Upper lobe of left lung (tissue), 4 donors: ENCODE measurements around the gene COX6B1.

ENCODE experiments used
- CTCF ChIP-seq, 6 experiments: fragments of 450-650 bp in 4 of 6; fragments of 200-600 bp in 2 of 6; sonication (generic) in 2 of 6; IDR thresholded peaks; one replicate each; pipeline ENCODE4 v1.5.1; 2016 to 2019; ENCODE audit warnings: antibody characterized with exemption in 6 of 6
- EP300 ChIP-seq, 4 donors: sonication (generic); formaldehyde crosslinking; IDR thresholded peaks; one replicate each; pipeline ENCODE4 v1.5.1; 2017; ENCODE audit warnings: antibody characterized with exemption in 4 of 4, control low read depth in 2 of 4
- POLR2A ChIP-seq, 4 donors: fragments of 450-650 bp; IDR thresholded peaks; one replicate each; pipeline ENCODE4 v1.5.1; 2016 to 2017; ENCODE audit warnings: antibody characterized with exemption in 4 of 4, mild to moderate bottlenecking in 2 of 4
- POLR2AphosphoS5 ChIP-seq, 2 donors: sonication (generic); formaldehyde crosslinking; IDR thresholded peaks; one replicate each; pipeline ENCODE4 v1.5.1; 2017; ENCODE audit warnings: antibody characterized with exemption in 2 of 2

GRCh38 chr19:35642798-35643254 is 5.3 kb upstream of the COX6B1 start:
- TF ChIP-seq CTCF (IDR thresholded peaks at IDR 0.05): no peak
- no peak for TF ChIP-seq POLR2AphosphoS5 (IDR thresholded peaks at IDR 0.05)
- TF ChIP-seq EP300 (IDR thresholded peaks at IDR 0.05): no peak
- no peak for TF ChIP-seq POLR2A (IDR thresholded peaks at IDR 0.05)
